PC-9 (cell line): ENCODE results near the gene SERPINA10. TPM values are rescaled to one million over a fixed set of nuclear protein-coding genes. Genes with fewer than 3 reads are reported as not detected.

Experiments used
- BruUV-seq: library from RNA; stranded (reverse); fragments of 400-500 nt; replicated peaks from 2 replicates; lab custom pipeline; 2021; lab: Mats Ljungman, UMichigan
- CTCF ChIA-PET: fragments of 300-600 bp; sonication (Branson Sonifier 250); formaldehyde crosslinking; loops from one replicate; lab custom pipeline; 2022; ENCODE audit warnings: antibody characterized with exemption; lab: Charles Lee
- POLR2A ChIA-PET: fragments of 300-600 bp; sonication (Branson Sonifier 250); formaldehyde crosslinking; loops from one replicate; lab custom pipeline; 2022; ENCODE audit warnings: antibody characterized with exemption; ENCODE audit not compliant: unreplicated experiment; lab: Charles Lee
- DNase-seq, 2 experiments: peaks; one replicate each; pipeline versions ENCODE4 v3.0.0 to v3.0.0-alpha.2; 2015 to 2022; ENCODE audit warnings: mixed read lengths in 1 of 2
- H2AFZ ChIP-seq: fragments of 200-600 bp; sonication (generic); 2 replicates; pipeline ENCODE4 v1.8.1; 2017; ENCODE audit warnings: antibody characterized with exemption
- H3F3A ChIP-seq: fragments of 200-600 bp; sonication (generic); 2 replicates; pipeline ENCODE4 v1.8.1; 2017; ENCODE audit warnings: antibody characterized with exemption, mild to moderate bottlenecking, low read depth; ENCODE audit not compliant: insufficient read depth
- H3K27ac ChIP-seq: fragments of 200-600 bp; sonication (generic); 2 replicates; pipeline ENCODE4 v1.6.1; 2016; ENCODE audit warnings: mixed run types
- H3K27me3 ChIP-seq: fragments of 200-600 bp; sonication (generic); 2 replicates; pipeline ENCODE4 v1.6.1; 2016; ENCODE audit warnings: low read depth, mixed run types; ENCODE audit not compliant: insufficient read depth
- H3K36me3 ChIP-seq: fragments of 200-600 bp; sonication (generic); 2 replicates; pipeline ENCODE4 v1.6.1; 2016; ENCODE audit warnings: low read depth, mixed run types
- H3K4me1 ChIP-seq: fragments of 200-600 bp; sonication (generic); replicated peaks from 2 replicates; pipeline ENCODE4 v1.6.1; 2016; ENCODE audit warnings: mixed run types; ENCODE audit not compliant: insufficient read depth
- H3K4me2 ChIP-seq: fragments of 200-600 bp; sonication (generic); 2 replicates; pipeline ENCODE4 v1.6.1; 2017; ENCODE audit warnings: mixed run types
- H3K4me3 ChIP-seq: fragments of 200-600 bp; sonication (generic); 2 replicates; pipeline ENCODE4 v1.6.1; 2016; ENCODE audit warnings: mixed run types
- H3K79me2 ChIP-seq: fragments of 200-600 bp; sonication (generic); 2 replicates; pipeline ENCODE4 v1.6.1; 2017; ENCODE audit warnings: low read depth, mixed run types
- H3K9me2 ChIP-seq: fragments of 200-600 bp; sonication (generic); 2 replicates; pipeline ENCODE4 v1.8.1; 2017; ENCODE audit warnings: mild to moderate bottlenecking; ENCODE audit not compliant: insufficient read depth
- H3K9me3 ChIP-seq: fragments of 200-600 bp; sonication (generic); 2 replicates; pipeline ENCODE4 v1.8.1; 2016; ENCODE audit warnings: low read depth; ENCODE audit not compliant: insufficient read depth
- H4K20me1 ChIP-seq: fragments of 200-600 bp; sonication (generic); 2 replicates; pipeline ENCODE4 v1.8.1; 2017; ENCODE audit not compliant: insufficient read depth
- EZH2 ChIP-seq: fragments of 200-600 bp; sonication (generic); IDR thresholded peaks from 2 replicates; pipeline ENCODE4 v1.8.0; 2017; ENCODE audit warnings: antibody characterized with exemption, low read depth
- intact Hi-C: fragments of 100-400 bp; cut with micrococcal nuclease; formaldehyde crosslinking; loops from one replicate; pipeline ENCODE4 v1.10.0; 2022; ENCODE audit not compliant: unreplicated experiment
- total RNA-seq: library from RNA; stranded (reverse); gene quantifications from 2 replicates; pipeline ENCODE4 v1.2.3, GENCODE V29; 2021
- TF ChIP-seq, protein P1 (sequence below): fragments of 200-600 bp; sonication (generic); conservative IDR thresholded peaks from 2 replicates; pipeline ENCODE4 v1.6.1; 2017; ENCODE audit warnings: mixed run types, antibody characterized with exemption, mild to moderate bottlenecking, moderate library complexity

The SERPINA10 gene
- total RNA-seq, 1 experiment from 2014 or later: not detected

- no peaks in the 10 kb centered on the region for H3K36me3 ChIP-seq
- intact Hi-C loops: no loop called here
- no peak for DNase-seq
- H3K4me2 ChIP-seq: no peak overlapping the region
- H3K9me3 ChIP-seq: no peaks in the 10 kb centered on the region
- BruUV-seq: no TSS peak
- no peaks in the 10 kb centered on the region for H4K20me1 ChIP-seq
- H3K9me2 ChIP-seq: no peaks in the 10 kb centered on the region
- no peak overlapping the region for H2AFZ ChIP-seq
- TF ChIP-seq, protein P1, sequence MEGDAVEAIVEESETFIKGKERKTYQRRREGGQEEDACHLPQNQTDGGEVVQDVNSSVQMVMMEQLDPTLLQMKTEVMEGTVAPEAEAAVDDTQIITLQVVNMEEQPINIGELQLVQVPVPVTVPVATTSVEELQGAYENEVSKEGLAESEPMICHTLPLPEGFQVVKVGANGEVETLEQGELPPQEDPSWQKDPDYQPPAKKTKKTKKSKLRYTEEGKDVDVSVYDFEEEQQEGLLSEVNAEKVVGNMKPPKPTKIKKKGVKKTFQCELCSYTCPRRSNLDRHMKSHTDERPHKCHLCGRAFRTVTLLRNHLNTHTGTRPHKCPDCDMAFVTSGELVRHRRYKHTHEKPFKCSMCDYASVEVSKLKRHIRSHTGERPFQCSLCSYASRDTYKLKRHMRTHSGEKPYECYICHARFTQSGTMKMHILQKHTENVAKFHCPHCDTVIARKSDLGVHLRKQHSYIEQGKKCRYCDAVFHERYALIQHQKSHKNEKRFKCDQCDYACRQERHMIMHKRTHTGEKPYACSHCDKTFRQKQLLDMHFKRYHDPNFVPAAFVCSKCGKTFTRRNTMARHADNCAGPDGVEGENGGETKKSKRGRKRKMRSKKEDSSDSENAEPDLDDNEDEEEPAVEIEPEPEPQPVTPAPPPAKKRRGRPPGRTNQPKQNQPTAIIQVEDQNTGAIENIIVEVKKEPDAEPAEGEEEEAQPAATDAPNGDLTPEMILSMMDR: no peak
- TF ChIP-seq EZH2: no peak
- no peaks in the 10 kb centered on the region for H3K79me2 ChIP-seq
- no peaks in the 10 kb centered on the region; the same call in 1 of the 2 replicates for H3K27me3 ChIP-seq
- no peaks in the 10 kb centered on the region for H3F3A ChIP-seq
- H3K4me3 ChIP-seq: no peak overlapping the region
- ChIA-PET POLR2A (no interaction called here), CTCF (no interaction called here)
- no peaks in the 10 kb centered on the region for H3K4me1 ChIP-seq
- no peak overlapping the region for H3K27ac ChIP-seq
Observed at GRCh38 chr14:94316692-94317091, 23.6 kb upstream of the SERPINA10 start.

DNA sequence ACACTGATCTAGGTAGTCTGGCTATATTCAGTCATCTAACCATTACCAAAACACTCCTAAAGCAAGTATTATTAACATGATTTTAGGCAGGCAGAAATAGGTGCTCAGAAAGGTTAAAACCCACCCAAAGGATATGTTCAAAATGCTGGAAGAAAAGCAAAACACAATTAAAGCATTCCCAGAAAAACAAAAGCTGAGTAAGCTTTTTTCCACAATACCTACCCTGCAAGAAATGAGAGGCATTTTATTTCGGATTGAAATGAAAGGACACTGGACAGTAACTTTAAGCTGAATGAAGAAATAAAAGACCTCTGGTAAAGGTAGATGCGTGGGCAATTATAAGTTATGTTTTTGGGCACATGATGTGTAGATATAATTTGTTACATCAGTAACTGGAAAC is 21.8 kb upstream of the SERPINA10 start:
- no TSS peak for BruUV-seq
- intact Hi-C loops: no loop called here
- POLR2A ChIA-PET: no interaction called here
- H3K4me3 ChIP-seq: no peak overlapping the region
- H3K79me2 ChIP-seq: no peaks in the 10 kb centered on the region
- H3F3A ChIP-seq: no peaks in the 10 kb centered on the region
- H3K9me3 ChIP-seq: no peaks in the 10 kb centered on the region
- H3K9me2 ChIP-seq: no peaks in the 10 kb centered on the region
- H3K27ac ChIP-seq: no peak overlapping the region
- H3K4me1 ChIP-seq: no peaks in the 10 kb centered on the region
- H3K4me2 ChIP-seq: no peak overlapping the region
- DNase-seq: no peak
- no peaks in the 10 kb centered on the region for H3K27me3 ChIP-seq
- CTCF ChIA-PET: no interaction called here
- H4K20me1 ChIP-seq: no peaks in the 10 kb centered on the region
- H3K36me3 ChIP-seq: no peaks in the 10 kb centered on the region
- no peak overlapping the region for H2AFZ ChIP-seq
- TF ChIP-seq, protein P1: no peak
- no peak for TF ChIP-seq EZH2

- no peak overlapping the region for H3K4me3 ChIP-seq
- H2AFZ ChIP-seq: no peak overlapping the region
- H3K79me2 ChIP-seq: no peaks in the 10 kb centered on the region
- POLR2A ChIA-PET: no interaction called here
- TF ChIP-seq, protein P1: no peak
- no peak for TF ChIP-seq EZH2
- H3K4me2 ChIP-seq: no peak overlapping the region
- BruUV-seq: no TSS peak
- intact Hi-C loops: no loop called here
- H3F3A ChIP-seq: no peaks in the 10 kb centered on the region
- H3K9me3 ChIP-seq: no peaks in the 10 kb centered on the region
- H3K9me2 ChIP-seq: no peaks in the 10 kb centered on the region
- DNase-seq: no peak
- no peaks in the 10 kb centered on the region for H3K4me1 ChIP-seq
- no peaks in the 10 kb centered on the region for H3K27me3 ChIP-seq
- no peak overlapping the region for H3K27ac ChIP-seq
- H4K20me1 ChIP-seq: no peaks in the 10 kb centered on the region
- H3K36me3 ChIP-seq: no peaks in the 10 kb centered on the region
- CTCF ChIA-PET: no interaction called here
Observed at GRCh38 chr14:94313991-94314655, 21.1 kb upstream of the SERPINA10 start.
